ENCODE results near the gene ACOD1.
A peak's percentile ranks its signal among the peaks of the same experiment; 100 is the strongest.
"Not testable (repeated sequence)": the region's sequence is repeated elsewhere in the genome, so short reads cannot be mapped to it uniquely, and the experiment has no call there.

Gene ACOD1

GRCh38 chr13:76948149-76948548 is at the start of gene ACOD1:
ACOD1 (plus strand) TSS chr13:76948511; CDS start chr13:76948559, 48 bp downstream.
- DNase-seq = peak; percentile 83 to 84

GRCh38 chr13:76899066-76899465 is 49.2 kb upstream of the ACOD1 start:
- not testable (repeated sequence) for DNase-seq

DNA sequence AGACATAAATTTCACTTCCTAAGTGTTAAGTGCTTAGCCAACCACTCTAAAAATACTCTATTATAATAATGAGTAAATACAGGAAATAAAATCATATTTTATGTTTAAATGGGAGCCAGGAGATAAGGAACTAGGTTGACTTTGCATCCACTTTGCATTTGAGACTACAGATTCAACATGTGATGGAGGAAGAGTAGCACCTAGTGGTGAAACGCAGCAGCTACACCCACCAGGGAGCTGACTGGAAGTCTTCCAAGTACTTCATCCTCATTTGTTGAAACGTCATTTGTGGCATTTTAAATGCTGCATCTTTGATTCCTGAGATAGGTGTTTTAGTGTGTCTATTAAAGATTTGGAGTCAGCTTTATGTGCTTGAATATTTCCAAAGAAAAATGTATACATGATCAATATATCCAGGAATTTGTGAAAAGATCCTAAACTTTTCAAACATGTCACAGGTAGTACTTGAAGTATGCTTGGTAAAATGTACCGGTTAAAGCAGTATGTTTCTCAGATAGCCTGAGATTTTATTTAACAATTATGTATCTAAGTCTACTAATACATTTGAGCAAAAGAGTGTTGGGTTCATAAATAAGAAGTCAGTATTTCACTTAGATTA is 44.7 kb upstream of the ACOD1 start:
- DNase-seq = peak; percentile 81 to 97

DNA sequence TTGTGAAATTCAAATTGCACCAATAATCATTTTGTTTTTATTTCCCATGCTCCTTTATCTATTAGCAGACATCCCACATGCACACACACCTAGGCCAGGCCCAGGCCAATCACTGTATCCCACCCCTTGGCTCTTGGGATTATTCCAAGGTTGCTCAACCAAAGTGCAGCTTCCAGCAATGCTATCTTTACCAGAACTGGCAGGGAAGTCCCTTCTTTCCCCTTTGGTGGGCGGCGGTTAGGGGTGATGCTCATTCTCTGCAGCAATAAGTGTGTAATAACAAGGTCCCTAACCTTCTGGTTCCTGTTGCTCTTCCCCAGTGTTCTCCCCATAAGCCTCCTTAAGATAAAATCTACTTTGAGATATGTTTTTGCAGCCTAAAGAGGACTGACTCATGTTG is 43.8 kb upstream of the ACOD1 start:
- peak; percentile 81 to 91 for DNase-seq

- DNase-seq = no peak
These were observed 35.8 kb upstream of the ACOD1 start for GRCh38 chr13:76912476-76912875.

- DNase-seq = no peak
These were observed 34.4 kb upstream of the ACOD1 start for GRCh38 chr13:76913898-76914297.

DNA sequence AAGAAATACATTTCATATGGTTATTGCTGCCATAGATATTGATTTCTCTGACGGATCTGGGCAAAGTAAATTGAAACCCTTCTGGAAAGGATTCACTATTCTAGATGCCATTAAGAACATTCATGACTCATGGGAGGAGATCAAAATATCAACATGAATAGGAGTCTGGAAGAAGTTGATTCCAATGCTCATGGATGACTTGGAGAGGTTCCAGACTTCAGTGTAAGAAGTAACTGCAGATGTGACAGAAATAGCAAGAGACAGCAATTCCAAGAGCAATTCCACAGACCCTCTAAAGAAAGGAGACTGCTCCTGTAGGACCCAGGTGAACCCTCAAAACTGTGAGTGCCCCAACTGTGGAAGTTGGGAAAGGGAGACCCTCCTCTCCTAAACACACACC is 31.2 kb upstream of the ACOD1 start:
- no peak for DNase-seq

GRCh38 chr13:76917755-76918481 is 30.4 kb upstream of the ACOD1 start:
- DNase-seq = not testable (repeated sequence)

GRCh38 chr13:76921516-76921915 is 26.8 kb upstream of the ACOD1 start:
- no peak for DNase-seq

- no peak for DNase-seq
These were observed 23.2 kb upstream of the ACOD1 start for GRCh38 chr13:76925115-76925514.

GRCh38 chr13:76927955-76928354 is 20.4 kb upstream of the ACOD1 start:
- no peak for DNase-seq

GRCh38 chr13:76928456-76928855 is 19.9 kb upstream of the ACOD1 start:
- DNase-seq = no peak

DNA sequence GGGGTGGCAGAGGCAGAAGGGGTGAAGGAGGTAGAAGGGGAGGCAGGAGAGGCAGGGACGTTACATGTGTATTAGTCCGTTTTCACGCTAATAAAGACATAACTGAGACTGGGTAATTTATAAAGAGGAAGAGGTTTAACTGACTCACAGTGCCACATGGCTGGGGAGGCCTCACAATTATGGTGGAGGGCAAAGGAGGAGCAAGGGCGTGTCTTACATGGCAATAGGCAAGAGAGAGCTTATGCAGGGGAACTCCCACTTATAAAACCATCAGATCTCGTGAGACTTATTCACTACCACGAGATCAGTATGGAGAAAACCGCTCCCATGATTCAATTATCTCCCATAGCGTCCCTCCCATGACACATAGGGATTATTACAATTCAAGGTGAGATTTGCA is 19.0 kb upstream of the ACOD1 start:
- DNase-seq = no peak

GRCh38 chr13:76929851-76930374 is 18.4 kb upstream of the ACOD1 start:
- no peak for DNase-seq

GRCh38 chr13:76932076-76932475 is 16.2 kb upstream of the ACOD1 start:
- DNase-seq = no peak

GRCh38 chr13:76934671-76935070 is 13.6 kb upstream of the ACOD1 start:
- no peak for DNase-seq

DNA sequence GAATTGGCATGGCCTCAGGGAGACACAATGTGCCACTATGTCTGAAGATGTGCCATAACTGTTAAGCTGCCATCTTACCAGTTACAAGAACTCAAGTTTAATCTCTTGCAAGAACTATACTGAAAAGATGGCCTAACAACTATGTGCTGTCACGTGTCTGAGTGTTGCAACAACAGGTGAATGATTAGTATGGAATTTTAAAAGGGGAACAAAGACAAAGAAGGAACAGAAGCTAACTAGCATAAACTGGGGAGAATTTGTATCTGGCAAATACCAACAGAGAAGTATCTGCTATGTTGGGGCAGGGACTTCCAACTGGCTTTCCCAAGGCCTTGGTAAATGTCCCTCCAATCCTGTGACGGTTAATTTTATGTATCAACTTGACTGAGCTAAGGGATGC is 11.5 kb upstream of the ACOD1 start:
- peak; percentile 57 to 74 for DNase-seq

DNA sequence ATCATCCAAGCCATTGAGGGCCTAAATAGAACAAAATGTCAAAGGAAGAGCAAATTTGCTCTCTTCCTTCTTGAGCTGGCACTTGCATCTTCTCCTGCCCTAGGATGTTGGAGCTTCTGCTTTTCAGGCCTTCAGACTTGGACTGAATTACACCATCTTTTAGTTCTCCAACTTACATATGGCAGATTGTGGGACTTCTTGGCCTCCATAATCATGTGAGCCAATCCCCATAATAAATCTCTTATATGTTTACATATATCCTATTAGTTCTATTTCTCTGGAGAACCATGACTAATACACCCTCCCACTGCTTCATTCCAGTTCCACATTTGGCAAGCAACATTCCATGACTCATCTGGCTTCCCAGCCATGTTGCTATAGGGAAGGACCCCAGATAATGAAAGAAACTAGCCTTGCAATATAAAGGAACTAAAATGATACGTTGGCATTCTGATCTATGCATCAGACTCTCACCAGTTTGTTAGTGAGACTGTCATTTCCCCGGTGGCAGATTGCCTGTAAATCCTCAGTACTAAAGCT is 11.0 kb upstream of the ACOD1 start:
- DNase-seq = peak; percentile 94 to 99

DNA sequence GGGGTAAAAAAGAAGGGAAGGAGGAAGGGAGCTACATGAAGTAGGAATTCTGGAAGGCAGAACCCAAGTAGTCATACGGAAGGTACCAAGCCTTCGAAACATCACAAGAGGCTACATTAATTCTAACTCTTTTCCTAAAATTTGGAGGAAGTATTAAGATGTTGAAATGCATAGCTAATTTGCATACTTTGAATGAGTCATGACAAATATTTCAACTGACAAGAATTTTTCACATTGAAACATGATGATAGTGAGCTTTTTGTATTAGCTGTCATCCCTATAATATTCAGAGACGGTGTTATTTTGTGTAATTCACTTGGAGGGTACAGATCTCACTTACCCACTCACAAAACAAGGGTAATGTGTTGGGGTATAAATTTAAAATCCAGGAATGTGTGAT is 9.1 kb upstream of the ACOD1 start:
- DNase-seq = peak; percentile 86 to 91

DNA sequence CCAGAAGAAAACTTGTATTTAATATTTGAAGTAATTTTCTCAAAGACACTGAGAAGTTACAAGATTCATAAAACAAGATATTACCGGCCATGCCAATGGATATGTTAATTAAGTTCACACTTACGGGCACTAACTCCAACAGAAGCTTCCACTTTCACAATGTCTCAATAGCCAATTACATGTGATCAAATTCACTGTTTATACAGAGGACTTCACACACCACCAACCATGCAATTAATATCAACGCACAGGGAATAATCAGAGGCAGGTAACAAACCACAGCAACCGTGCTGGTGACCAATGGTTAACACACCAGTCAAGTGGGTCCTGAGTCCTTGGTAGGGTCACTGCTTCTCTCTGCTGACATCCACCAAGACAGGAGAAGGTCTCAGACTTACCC is 5.9 kb upstream of the ACOD1 start:
- DNase-seq = no peak

DNA sequence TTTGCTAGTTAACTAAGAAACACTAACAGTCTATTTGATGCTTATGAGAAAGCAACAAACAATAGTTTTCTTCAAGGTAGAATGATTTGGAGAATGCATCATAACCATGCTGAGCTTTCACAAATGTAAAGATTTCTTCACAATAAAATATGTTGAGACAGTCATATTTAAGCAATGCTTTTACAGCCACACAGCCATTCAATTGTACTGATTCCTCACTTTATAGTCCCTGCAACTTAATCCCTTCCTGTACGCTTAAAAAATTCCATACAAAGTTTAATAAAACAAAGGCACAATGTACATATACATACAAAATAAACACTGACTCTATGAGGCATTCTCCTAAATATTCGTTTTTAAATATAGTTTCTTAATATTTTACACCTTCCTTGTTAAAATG is 4.7 kb upstream of the ACOD1 start:
- no peak for DNase-seq

DNA sequence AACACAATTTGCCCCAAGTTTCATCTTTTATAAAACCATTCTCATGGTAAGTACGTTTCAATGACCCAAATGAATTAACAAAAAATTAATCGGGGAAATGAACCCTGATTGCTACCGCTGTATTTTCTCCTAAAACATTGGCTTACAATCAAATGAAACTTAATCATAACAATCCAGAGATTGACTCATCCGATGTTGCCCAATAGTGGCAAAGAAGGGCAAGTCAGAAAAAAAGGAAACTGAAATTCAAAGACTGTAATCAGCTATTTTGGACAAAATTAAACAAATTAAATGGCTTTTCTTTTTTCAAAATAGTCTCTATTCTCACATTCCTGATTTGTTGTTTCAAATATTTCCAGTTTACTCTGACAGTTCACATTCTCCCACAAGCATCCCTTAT is 3.9 kb upstream of the ACOD1 start:
- DNase-seq = peak; percentile 81 to 96

- DNase-seq = peak in 1 of 2 donors; percentile 39
These were observed 1.8 kb downstream of the ACOD1 start for GRCh38 chr13:76950101-76950500.

- no peak for DNase-seq
These were observed 5.7 kb downstream of the ACOD1 start for GRCh38 chr13:76953968-76954367.

Data from inflammatory macrophage treated with lipopolysaccharide for 1 hour (primary cell).